Body of pancreas (tissue), 4 donors: Measurements from ENCODE around the gene MYO18B.

Experiments used
- POLR2A ChIP-seq, 3 donors: fragments of 450-650 bp; IDR thresholded peaks; one replicate each; pipeline ENCODE4 v1.6.1; 2016; ENCODE audit warnings: antibody characterized with exemption in 3 of 3, mild to moderate bottlenecking in 2 of 3
- TF ChIP-seq, protein P1 (sequence below), 7 experiments: fragments of 450-650 bp in 4 of 7; fragments of 200-600 bp in 3 of 7; sonication (generic) in 3 of 7; IDR thresholded peaks; one replicate each; pipeline ENCODE4 v1.5.1; 2016 to 2019; ENCODE audit warnings: antibody characterized with exemption in 7 of 7

GRCh38 chr22:26075251-26075650, 333.3 kb downstream of the MYO18B start:
- TF ChIP-seq, protein P1, sequence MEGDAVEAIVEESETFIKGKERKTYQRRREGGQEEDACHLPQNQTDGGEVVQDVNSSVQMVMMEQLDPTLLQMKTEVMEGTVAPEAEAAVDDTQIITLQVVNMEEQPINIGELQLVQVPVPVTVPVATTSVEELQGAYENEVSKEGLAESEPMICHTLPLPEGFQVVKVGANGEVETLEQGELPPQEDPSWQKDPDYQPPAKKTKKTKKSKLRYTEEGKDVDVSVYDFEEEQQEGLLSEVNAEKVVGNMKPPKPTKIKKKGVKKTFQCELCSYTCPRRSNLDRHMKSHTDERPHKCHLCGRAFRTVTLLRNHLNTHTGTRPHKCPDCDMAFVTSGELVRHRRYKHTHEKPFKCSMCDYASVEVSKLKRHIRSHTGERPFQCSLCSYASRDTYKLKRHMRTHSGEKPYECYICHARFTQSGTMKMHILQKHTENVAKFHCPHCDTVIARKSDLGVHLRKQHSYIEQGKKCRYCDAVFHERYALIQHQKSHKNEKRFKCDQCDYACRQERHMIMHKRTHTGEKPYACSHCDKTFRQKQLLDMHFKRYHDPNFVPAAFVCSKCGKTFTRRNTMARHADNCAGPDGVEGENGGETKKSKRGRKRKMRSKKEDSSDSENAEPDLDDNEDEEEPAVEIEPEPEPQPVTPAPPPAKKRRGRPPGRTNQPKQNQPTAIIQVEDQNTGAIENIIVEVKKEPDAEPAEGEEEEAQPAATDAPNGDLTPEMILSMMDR (IDR thresholded peaks at IDR 0.05) = no peak
- no peak for TF ChIP-seq POLR2A (IDR thresholded peaks at IDR 0.05)
